CD4-positive, CD25-positive, alpha-beta regulatory T cell (primary cell): Measurements from ENCODE around the gene SECISBP2. TPM values are rescaled to one million over a fixed set of nuclear protein-coding genes. Genes with fewer than 3 reads are reported as not detected.
"Not testable (repeated sequence)": the region's sequence is repeated elsewhere in the genome, so short reads cannot be mapped to it uniquely, and the experiment has no call there.

Experiments used
- ATAC-seq, 2 donors: fragments of 150-1000 bp; cut with Tn5 transposase; one replicate each; pipeline ENCODE4 v1.10.0; 2021; ENCODE audit warnings: low read depth in 2 of 2, moderate number of reproducible peaks in 2 of 2, moderate library complexity in 1 of 2
- DNase-seq, 3 donors: peaks; one replicate each; pipeline versions ENCODE4 v3.0.0 to v3.0.0-alpha.2; 2012 to 2022; ENCODE audit warnings: mixed read lengths in 1 of 3
- H3K27ac ChIP-seq: one replicate; pipeline ENCODE4 v1.7.0; 2013; ENCODE audit warnings: mild to moderate bottlenecking, low read length; ENCODE audit not compliant: insufficient read depth, poor library complexity, severe bottlenecking
- H3K27me3 ChIP-seq: one replicate; pipeline ENCODE4 v1.7.0; 2013; ENCODE audit warnings: low read length; ENCODE audit not compliant: control insufficient read depth, insufficient read depth
- H3K36me3 ChIP-seq: one replicate; pipeline ENCODE4 v1.7.0; 2013; ENCODE audit warnings: mild to moderate bottlenecking, low read length, moderate library complexity; ENCODE audit not compliant: control insufficient read depth, insufficient read depth
- H3K4me1 ChIP-seq: 2 replicates; pipeline ENCODE4 v1.7.0; 2013; ENCODE audit warnings: mild to moderate bottlenecking, low read length; ENCODE audit not compliant: insufficient read depth, control insufficient read depth, poor library complexity, severe bottlenecking
- H3K4me3 ChIP-seq: one replicate; pipeline ENCODE4 v1.7.0; 2013; ENCODE audit warnings: low read depth, mild to moderate bottlenecking, low read length, moderate library complexity
- H3K9me3 ChIP-seq, 2 experiments: 1 replicate in 1 of 2; 2 replicates in 1 of 2; pipeline ENCODE4 v1.7.0; 2013; ENCODE audit warnings: low read length in 2 of 2, mild to moderate bottlenecking in 1 of 2, moderate library complexity in 1 of 2; ENCODE audit not compliant: control insufficient read depth in 2 of 2
- H3K27ac Mint-ChIP-seq, 3 donors: one replicate each; pipeline ENCODE4 v1.8.0; 2020 to 2022; ENCODE audit warnings: mild to moderate bottlenecking in 3 of 3, mixed read lengths in 3 of 3, moderate library complexity in 2 of 3
- H3K27me3 Mint-ChIP-seq: one replicate; pipeline ENCODE4 v1.8.0; 2022; ENCODE audit warnings: mild to moderate bottlenecking, mixed read lengths
- H3K36me3 Mint-ChIP-seq: one replicate; pipeline ENCODE4 v1.8.0; 2020; ENCODE audit warnings: mixed read lengths
- H3K4me1 Mint-ChIP-seq, 4 donors: one replicate each; pipeline ENCODE4 v1.8.0; 2020 to 2022; ENCODE audit warnings: mixed read lengths in 4 of 4, mild to moderate bottlenecking in 1 of 4
- H3K4me3 Mint-ChIP-seq, 4 donors: one replicate each; pipeline ENCODE4 v1.8.0; 2020 to 2022; ENCODE audit warnings: mild to moderate bottlenecking in 4 of 4, mixed read lengths in 4 of 4, moderate library complexity in 3 of 4
- H3K9me3 Mint-ChIP-seq, 7 donors: one replicate each; pipeline ENCODE4 v1.8.0; 2020 to 2022; ENCODE audit warnings: mixed read lengths in 7 of 7, mild to moderate bottlenecking in 3 of 7, moderate library complexity in 2 of 7
- polyA plus RNA-seq, 4 donors: library from polyadenylated mRNA; unstranded; fragments of 300-500 nt; fragmentation: Illumina TruSeq; gene quantifications; one replicate each; pipeline ENCODE4 v1.2.3, GENCODE V29; 2021
- total RNA-seq: library from RNA; stranded (reverse); gene quantifications from one replicate; pipeline ENCODE4 v1.2.3, GENCODE V29; 2022

The SECISBP2 gene
- total RNA-seq (129 TPM), polyA plus RNA-seq (10 to 100 TPM; 19.2 to 38.3 (median 24.7) TPM)

DNA sequence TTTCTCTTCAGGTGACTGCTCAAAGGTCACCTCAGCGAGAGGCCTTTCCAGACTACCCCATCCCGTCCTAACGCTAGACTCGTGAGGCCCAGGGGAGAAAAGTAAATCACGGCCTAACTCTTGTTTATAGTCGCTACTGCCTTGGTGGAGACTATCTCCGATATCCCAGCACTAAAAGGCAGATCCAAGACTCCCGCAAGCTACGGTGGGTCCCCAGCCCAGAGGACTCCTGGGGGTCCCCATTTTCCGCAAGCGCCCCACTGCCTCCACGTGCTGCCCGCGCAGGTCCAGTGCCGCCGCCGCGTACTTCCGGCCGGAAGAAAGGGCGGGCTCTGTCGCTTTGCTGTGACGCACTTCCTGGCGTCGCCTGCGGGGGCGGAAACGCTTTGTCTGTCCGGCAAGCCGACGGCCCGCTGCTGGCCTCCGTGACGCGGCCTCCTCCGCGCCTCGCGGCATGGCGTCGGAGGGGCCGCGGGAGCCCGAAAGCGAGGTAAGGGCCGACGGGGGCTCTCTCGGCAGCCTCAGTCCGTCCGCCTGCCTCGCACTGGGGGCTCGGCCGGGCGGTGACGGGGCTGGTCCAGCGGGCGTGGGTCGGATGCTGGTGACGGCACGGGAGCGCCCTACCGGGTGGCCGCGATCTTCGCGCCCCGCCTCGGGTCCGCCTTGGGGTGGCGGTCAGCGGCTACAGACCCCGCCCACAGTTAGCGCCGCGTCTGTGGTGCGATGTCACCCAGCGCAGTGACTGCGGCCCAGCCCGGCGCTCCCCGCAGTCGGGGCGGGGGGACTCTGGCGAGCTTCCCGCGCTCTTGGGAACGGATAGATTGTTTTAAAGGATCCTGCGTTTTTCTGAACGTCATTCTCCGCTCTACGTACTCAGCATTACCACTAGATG, at the start of gene SECISBP2:
TSS of gene SECISBP2 (plus strand) at position 378 of the 892 bp plus-strand sequence. CDS start at position 455, 77 bp downstream.
- Histone ChIP-seq H3K36me3 (peaks cover 13% of the 10 kb centered on the region), H3K27me3 (no peaks in the 10 kb centered on the region), H3K9me3 (no peaks in the 10 kb centered on the region), H3K4me3 (peak within 1 kb of the TSS; percentile 96), H3K4me1 (peaks cover 54% of the 10 kb centered on the region), H3K27ac (peak within 1 kb of the TSS; percentile 100)
- Mint-ChIP-seq H3K27me3 (no peaks in the 10 kb centered on the region), H3K36me3 (peaks cover 30% of the 10 kb centered on the region), H3K9me3 (no peaks in the 10 kb centered on the region), H3K27ac (peak within 1 kb of the TSS; percentile 98 to 99 (median 99)), H3K4me3 (peak within 1 kb of the TSS; percentile 93 to 95 (median 94)), H3K4me1 (peaks cover 37 to 73% (median 54%) of the 10 kb centered on the region in 4 donors)
- peak; percentile 87 to 91 for ATAC-seq
- peak; percentile 87 to 96 (median 95) for DNase-seq

DNA sequence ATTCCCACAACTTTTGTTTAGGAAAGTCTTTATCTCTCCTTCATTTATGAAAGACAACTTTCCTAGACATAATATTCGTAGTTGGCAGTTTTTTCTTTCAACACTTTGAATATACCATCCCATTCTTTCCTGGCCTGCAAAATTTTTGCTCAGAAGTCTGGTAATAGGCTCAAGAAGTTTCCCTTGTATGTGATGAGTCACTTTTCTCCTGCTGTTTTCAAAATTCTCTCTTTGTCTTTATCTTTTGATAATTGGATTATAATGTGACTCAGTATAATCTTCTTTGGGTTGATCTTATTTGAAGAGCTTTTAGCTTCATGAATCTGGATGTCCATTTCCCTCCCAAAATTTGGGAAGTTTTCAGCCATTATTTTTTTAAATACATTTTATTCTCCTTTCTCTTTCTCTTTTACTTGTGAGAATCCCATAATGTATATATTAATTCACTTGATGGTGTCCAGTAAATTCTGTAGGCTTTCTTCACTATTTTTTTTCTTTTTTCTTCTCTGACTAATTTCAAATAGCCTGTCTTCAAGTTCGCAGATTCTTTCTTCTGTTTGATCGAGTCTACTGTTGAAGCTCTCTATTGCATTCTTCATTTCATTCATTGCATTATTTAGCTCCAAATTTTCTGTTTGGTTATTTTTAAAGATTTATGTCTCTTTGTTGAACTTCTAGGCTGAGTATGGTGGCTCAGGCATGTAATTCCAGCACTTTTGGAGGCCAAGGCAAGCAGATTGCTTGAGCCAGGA, 44.6 kb upstream of the SECISBP2 start:
- H3K27ac Mint-ChIP-seq = no peak overlapping the region
- peaks cover 0 to 9% (median 7%) of the 10 kb centered on the region in 4 donors for H3K4me1 Mint-ChIP-seq
- no peaks in the 10 kb centered on the region for H3K4me1 ChIP-seq
- H3K9me3 Mint-ChIP-seq = peaks cover 5 to 36% (median 16%) of the 10 kb centered on the region in 7 donors
- no peak overlapping the region for H3K27ac ChIP-seq
- no peak overlapping the region for H3K4me3 ChIP-seq
- H3K4me3 Mint-ChIP-seq = peak overlapping the region in 1 of 4 donors; percentile 58
- H3K36me3 ChIP-seq = no peaks in the 10 kb centered on the region
- peaks cover 23 to 29% of the 10 kb centered on the region in 2 experiments for H3K9me3 ChIP-seq
- H3K27me3 Mint-ChIP-seq = peaks cover 32% of the 10 kb centered on the region
- peaks cover 17% of the 10 kb centered on the region for H3K27me3 ChIP-seq
- ATAC-seq (no peak), DNase-seq (no peak)
- H3K36me3 Mint-ChIP-seq = no peaks in the 10 kb centered on the region

GRCh38 chr9:89274838-89275237, 43.5 kb upstream of the SECISBP2 start:
- peaks cover 0 to 9% (median 8%) of the 10 kb centered on the region in 4 donors for H3K4me1 Mint-ChIP-seq

GRCh38 chr9:89276040-89276439, 42.3 kb upstream of the SECISBP2 start:
- H3K4me3 Mint-ChIP-seq, H3K36me3 ChIP-seq, H3K4me1 Mint-ChIP-seq, H3K27ac Mint-ChIP-seq, H3K27ac ChIP-seq, ATAC-seq, H3K4me3 ChIP-seq, H3K4me1 ChIP-seq, DNase-seq, H3K36me3 Mint-ChIP-seq: not testable (repeated sequence)
- Histone ChIP-seq H3K9me3 (peaks cover 23 to 29% of the 10 kb centered on the region in 2 experiments), H3K27me3 (peaks cover 13% of the 10 kb centered on the region)
- peaks cover 5 to 36% (median 14%) of the 10 kb centered on the region in 7 donors for H3K9me3 Mint-ChIP-seq
- H3K27me3 Mint-ChIP-seq = peaks cover 24% of the 10 kb centered on the region

More at GRCh38 chr9:89274838-89275237, 43.5 kb upstream of the SECISBP2 start:
- Mint-ChIP-seq H3K27me3 (peaks cover 24% of the 10 kb centered on the region), H3K36me3 (no peaks in the 10 kb centered on the region), H3K4me3 (no peak overlapping the region), H3K9me3 (peaks cover 5 to 36% (median 16%) of the 10 kb centered on the region in 7 donors), H3K27ac (no peak overlapping the region)
- H3K9me3 ChIP-seq = peaks cover 23 to 29% of the 10 kb centered on the region in 2 experiments
- no peak for DNase-seq
- no peaks in the 10 kb centered on the region for H3K4me1 ChIP-seq
- H3K27me3 ChIP-seq = peaks cover 16% of the 10 kb centered on the region
- no peak for ATAC-seq
- H3K27ac ChIP-seq = no peak overlapping the region
- H3K4me3 ChIP-seq = no peak overlapping the region
- no peaks in the 10 kb centered on the region for H3K36me3 ChIP-seq

- Histone ChIP-seq H3K27ac (no peak overlapping the region), H3K4me1 (no peaks in the 10 kb centered on the region), H3K4me3 (no peak overlapping the region), H3K36me3 (no peaks in the 10 kb centered on the region), H3K27me3 (peaks cover 13% of the 10 kb centered on the region), H3K9me3 (peaks cover 21 to 29% of the 10 kb centered on the region in 2 experiments)
- Mint-ChIP-seq H3K4me1 (peaks cover 0 to 9% (median 8%) of the 10 kb centered on the region in 4 donors), H3K27me3 (peaks cover 15% of the 10 kb centered on the region), H3K4me3 (no peak overlapping the region), H3K27ac (no peak overlapping the region), H3K9me3 (peaks cover 5 to 34% (median 14%) of the 10 kb centered on the region in 7 donors), H3K36me3 (no peaks in the 10 kb centered on the region)
- ATAC-seq (no peak), DNase-seq (peak in 1 of 3 donors; percentile 6)
Measured at GRCh38 chr9:89277043-89277442, 41.3 kb upstream of the SECISBP2 start.

- Histone ChIP-seq H3K4me1 (no peaks in the 10 kb centered on the region), H3K4me3 (no peak overlapping the region), H3K36me3 (no peaks in the 10 kb centered on the region), H3K27ac (no peak overlapping the region), H3K27me3 (peaks cover 11% of the 10 kb centered on the region), H3K9me3 (peaks cover 18 to 26% of the 10 kb centered on the region in 2 experiments)
- H3K4me1 Mint-ChIP-seq = peaks cover 0 to 9% (median 8%) of the 10 kb centered on the region in 4 donors
- peaks cover 11% of the 10 kb centered on the region for H3K27me3 Mint-ChIP-seq
- H3K4me3 Mint-ChIP-seq = no peak overlapping the region
- ATAC-seq (no peak), DNase-seq (peak in 1 of 3 donors; percentile 57)
- no peaks in the 10 kb centered on the region for H3K36me3 Mint-ChIP-seq
- no peak overlapping the region for H3K27ac Mint-ChIP-seq
- peaks cover 5 to 33% (median 12%) of the 10 kb centered on the region in 7 donors for H3K9me3 Mint-ChIP-seq
Measured at GRCh38 chr9:89277454-89277853, 40.8 kb upstream of the SECISBP2 start.

- DNase-seq (no peak), ATAC-seq (no peak)
- no peaks in the 10 kb centered on the region for H3K36me3 Mint-ChIP-seq
- peaks cover 4% of the 10 kb centered on the region for H3K27me3 Mint-ChIP-seq
- H3K27ac Mint-ChIP-seq = no peak overlapping the region
- H3K4me1 Mint-ChIP-seq = peaks cover 0 to 11% (median 8%) of the 10 kb centered on the region in 4 donors
- Histone ChIP-seq H3K4me3 (no peak overlapping the region), H3K27ac (no peak overlapping the region), H3K4me1 (no peaks in the 10 kb centered on the region), H3K36me3 (no peaks in the 10 kb centered on the region), H3K27me3 (peaks cover 3% of the 10 kb centered on the region), H3K9me3 (peaks cover 7 to 16% of the 10 kb centered on the region in 2 experiments)
- H3K9me3 Mint-ChIP-seq = peaks cover 0 to 23% (median 10%) of the 10 kb centered on the region in 7 donors
- no peak overlapping the region for H3K4me3 Mint-ChIP-seq
Measured at GRCh38 chr9:89278551-89278950, 39.7 kb upstream of the SECISBP2 start.
